Stimulated activated CD8-positive, alpha-beta memory T cell treated with anti-CD3 and anti-CD28 coated beads, Interleukin-12 subunit alpha, Interleukin-12 subunit beta, amount 100 ng/mL, for 24 hours (primary cell): Measurements from ENCODE around the gene ABHD6.
"Not testable (repeated sequence)": the region's sequence is repeated elsewhere in the genome, so short reads cannot be mapped to it uniquely, and the experiment has no call there.

Experiments used
- DNase-seq: peaks from one replicate; pipeline ENCODE4 v3.0.0-alpha.2; 2020; ENCODE audit errors: extremely low read depth

The ABHD6 gene

DNA sequence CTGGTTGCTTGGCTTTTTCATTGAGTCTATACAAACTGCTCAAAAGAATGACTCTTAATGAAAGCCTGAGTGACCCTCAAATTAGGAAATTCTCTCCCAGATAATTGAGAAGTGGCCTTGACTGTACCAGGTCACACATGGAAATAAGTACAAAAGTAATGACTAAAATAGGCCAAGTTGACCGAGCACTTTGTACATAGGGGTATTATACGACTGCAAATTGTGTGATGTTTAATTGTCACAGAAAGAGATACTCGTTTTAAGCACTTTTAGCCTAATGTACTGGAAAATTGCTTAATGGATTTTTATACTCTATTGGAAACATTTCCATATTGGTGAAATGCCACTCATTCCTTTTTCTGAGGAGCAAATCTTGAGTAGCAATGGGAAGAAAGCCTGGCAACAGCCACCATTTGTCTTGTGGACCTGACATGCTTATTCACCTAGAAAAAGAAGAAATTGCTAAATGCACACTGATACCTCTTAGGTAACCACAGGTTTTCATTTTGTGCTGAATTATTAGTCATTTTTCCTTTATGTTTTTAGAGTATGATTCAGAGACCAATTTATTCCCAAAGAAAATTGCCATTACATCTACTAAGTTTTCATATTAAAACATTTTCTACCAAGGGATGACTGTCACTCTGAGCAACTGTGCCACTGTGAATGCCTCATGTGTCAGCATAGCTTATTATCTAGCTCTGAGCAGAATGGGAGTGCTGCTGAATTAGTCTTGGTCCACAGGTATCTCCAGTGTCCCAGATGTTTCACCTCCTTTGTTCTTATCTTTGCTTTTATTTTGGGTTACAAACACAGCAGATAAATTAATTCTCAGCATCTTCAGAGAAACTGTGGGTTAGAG lies 86.2 kb downstream of the ABHD6 start:
- no peak for DNase-seq

DNA sequence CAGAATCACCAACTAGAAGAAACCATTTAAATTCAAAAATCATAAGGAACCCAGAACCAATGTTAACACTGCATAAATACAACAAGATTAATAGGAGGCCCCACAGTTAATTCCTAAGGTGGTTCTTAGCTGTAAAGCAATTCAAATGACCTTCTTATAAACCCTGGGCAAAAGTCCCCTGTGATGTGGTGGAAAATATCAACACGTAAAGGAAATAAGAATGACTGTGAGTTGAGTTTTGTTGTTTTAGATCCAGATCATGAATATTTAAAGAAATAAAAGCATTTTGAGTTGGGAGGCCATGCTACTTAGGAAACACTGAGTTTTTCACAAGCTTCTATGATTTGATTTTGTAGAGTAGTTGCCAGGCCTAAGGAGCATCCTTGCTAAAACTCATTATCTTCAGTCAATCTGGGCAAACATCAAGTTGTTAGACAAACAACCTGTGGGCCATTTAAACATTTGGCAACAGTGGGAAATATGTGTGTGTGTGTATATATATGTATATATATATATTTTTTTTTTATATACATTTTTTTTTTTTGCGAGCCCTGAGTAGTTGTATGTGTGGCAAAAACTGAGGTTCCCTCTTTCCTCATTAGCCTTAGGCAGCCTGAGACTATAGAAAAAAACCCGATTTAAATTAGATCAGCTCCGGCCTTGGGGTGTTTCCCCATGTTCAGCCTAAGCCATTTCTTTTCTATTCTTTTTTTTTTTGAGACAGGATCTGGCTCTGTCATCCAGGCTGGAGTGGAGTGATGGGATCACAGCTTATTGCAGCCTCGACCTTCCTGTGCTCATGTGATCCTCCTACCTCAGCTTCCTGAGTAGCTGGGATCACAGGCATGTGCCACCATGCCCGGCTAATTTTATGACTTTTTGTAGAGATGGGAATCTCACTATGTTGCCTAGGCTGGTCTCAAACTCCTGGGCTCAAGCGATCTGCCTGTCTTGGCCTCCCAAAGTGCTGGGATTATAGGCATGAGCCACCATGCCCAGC lies 87.1 kb downstream of the ABHD6 start:
- DNase-seq: no peak

DNA sequence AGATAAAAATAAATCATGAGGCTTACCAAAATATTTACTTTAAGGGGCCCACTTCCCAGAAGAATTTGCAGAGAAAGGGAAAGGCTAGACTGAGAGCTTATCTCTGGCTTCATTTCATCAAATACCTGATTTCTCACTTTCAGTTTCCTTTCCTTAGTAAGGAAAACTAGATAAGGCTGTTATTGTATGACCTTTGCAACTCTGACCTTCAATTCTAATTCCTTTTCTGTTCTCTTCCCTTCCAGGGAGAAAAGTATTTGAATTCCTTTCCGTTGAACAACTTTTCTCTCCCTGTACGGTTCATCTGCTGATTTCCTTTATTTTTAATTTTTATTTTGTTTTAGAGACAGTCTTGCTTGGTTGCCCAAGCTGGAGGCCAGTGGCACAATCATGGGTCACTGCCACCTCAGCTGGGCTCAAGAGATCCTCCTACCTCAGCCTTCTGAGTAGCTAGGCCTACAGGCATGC lies 88.0 kb downstream of the ABHD6 start:
- no peak for DNase-seq

DNA sequence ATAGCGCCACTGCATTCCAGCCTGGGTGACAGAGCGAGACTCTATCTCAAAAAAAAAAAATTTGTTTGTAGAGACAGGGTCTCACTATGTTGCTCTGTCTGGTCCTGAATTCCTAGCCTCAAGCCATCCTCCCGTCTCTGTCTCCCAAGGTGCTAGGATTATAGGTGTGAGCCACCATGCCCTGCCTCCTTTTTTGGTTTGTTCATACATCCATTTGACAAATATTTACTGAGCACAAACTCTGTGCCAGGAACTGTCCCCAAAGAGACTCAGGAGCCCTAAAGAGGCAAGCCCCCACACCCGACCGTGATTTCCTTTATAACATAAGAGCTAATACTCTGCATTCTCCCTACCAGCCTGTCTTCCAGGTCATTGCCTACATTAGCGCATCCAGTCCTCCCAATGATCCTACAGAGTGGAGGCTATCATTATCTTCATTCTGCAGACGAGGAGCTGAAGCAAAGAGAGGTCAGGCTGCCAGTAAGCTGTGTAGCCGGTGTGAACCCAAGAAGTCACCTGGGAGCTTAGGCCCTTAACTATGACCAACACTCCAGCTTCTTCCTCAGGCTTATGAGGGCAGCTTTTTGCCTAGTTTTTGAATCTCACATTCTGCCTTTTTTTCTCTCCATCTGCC lies 88.8 kb downstream of the ABHD6 start:
- no peak for DNase-seq

DNA sequence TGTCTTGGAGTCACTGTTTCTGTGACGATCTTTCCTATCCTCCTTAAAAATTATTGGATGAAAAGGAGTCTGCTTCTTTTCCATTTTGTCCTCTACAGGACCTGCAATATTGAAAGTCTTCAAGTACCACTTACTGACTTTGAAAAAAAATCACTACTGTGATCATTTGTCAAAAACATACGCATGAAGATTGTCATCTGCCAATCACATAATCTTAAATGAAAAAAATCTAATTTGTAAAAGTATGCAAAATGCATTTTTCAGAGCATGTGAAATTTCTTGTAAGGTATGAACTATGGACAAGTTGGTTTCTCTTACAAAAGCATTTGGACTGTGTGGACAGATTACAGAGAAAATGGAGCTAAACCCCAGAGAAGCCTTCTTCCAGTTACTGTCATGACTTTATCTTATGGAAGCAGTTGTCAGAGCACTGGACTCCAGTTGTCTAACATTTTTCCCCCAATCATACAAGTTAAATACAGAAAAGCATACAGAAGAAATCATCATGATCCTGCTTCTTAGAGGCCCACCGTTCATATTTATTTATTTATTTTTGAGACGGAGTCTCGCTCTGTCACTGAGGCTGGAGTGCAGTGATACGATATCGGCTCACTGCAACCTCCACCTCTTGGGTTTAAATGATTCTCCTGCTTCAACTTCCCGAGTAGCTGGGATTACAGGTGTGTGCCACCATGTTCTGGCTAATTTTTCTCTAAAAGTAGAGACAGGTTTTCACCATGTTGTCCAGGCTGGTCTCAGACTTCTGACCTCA lies 91.7 kb downstream of the ABHD6 start:
- no peak for DNase-seq

DNA sequence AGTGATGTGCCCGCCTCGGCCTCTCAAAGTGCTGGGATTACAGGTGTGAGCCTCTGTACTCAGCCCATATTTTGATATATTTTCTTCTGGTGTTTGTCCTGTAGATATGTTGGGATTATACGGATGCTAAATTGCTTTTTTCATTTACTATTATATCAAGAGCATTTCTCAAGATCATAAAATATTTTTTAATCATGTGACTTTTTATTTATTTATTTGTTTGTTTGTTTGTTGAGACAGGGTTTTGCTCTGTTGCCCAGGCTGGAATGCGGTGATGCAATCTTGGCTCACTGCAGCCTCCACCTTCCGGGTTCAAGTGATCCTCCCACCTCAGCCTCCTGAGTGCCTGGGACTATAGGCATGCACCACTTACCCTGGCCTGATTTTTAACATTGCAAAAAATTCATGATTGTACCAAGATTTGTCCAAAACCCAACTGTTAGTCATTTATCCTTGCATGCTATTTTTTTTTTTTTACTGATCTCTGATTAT lies 92.4 kb downstream of the ABHD6 start:
- no peak for DNase-seq

DNA sequence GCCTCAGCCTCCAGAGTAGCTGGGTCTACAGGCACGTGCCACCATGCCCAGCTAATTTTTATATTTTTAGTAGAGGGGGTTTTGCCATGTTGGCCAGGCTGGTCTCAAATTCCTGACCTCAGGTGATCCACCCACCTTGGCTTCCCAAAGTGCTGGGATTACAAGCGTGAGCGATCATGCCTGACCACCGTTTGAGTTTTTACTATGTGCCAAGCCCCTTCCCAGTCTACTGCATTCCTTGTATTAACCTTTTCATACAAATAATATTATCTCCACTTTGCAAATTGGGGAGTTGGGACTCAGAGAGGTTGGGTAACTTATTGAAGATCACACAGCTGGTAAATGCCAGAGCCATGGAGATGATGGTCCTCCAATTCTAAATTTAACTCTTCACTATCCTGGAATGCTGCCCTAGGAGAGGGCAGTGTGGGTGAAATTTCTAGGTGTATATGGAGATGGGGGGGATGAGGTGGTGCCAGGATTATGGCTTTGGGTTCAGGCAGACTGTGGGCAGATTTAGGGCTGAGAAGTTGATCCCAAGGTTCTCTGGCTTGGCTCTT lies 94.1 kb downstream of the ABHD6 start:
- DNase-seq: no peak

DNA sequence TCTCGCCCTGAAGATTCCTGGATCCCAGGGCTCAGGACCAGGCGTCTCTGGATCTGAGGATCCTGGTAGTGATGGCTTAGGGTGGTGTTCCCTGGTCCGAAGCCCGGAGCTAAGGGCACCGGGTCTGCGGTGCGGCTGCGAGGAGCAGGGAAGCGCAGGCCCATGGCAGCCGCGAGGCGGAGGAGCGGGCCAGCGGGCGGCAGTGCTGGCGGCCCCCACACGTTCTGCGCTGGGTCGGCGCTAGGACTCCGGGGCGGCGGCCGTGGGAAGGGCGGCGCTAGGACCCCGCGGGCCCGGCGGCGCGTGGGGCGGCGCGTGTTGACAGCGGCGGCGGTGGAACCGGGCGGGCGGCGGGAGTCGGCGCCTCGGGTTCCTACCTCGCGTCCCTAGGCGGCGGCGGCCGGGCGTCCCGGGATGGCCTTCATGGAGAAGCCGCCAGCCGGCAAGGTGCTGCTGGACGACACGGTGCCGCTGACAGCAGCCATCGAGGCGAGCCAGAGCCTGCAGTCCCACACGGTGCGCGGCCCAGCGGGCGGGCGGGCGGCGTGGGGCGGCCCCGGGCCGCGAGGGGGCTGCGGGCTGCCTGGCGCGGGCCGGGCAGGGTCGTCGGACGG lies 95.1 kb downstream of the ABHD6 start, which contains the start of gene PXK:
Gene PXK (plus strand): TSS at position 318 of the 614 bp plus-strand sequence. CDS start 97 bp downstream, at position 415.
- peak; percentile 53 for DNase-seq

DNA sequence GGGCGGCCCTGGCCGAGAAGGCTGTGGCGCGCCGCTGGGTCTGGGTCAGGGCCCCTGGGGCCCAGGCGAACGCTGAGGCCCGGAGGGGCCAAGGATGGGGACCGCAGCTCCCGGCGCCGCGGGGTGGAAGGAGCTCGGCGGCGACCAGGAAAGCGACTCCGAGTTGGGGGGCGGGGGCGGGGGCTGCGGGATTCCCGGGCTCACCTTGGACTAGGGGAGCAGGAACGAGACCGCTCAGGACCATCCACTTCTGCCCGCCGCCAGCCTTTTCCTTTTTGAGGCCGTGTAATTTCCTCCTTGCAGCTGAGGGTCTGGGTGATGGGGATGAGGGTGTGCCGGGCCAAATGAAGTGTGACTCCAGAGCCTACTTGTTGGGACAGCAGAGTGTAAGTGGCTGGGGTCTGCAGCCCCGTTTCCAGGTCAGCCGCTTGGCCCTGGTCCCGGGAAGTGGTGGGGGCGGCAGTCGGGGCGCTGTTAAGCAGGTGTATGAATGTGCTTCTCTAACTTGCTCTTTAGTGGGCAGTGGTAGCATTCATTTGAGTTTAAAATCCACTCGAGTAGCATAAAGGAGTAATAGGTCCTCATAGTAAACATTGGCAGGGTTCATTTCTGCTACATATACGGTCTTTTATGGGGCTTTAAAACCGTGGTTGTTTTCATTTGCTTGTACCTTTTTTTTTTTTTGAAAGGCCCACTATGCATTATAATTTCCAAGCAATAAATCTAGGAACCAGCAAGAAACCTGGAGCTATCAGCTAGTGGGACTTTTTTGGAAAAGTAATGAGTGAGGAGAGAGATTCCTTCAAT lies 95.8 kb downstream of the ABHD6 start:
- no peak for DNase-seq

DNA sequence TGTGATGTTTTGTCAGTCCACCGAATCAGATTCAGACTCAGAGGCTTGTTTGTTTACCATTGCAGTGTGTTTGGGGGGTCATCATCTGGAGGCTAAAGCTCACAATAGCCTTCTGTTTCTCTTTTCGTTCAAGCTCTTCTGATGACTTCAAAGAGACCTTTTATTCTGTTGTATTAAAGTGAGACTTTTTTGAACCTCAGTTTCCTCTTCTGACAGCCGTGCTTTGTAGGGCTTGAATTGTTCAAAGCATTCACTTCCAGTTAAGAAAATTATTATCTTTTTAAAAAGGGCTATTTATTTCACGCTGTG lies 96.4 kb downstream of the ABHD6 start:
- no peak for DNase-seq

DNA sequence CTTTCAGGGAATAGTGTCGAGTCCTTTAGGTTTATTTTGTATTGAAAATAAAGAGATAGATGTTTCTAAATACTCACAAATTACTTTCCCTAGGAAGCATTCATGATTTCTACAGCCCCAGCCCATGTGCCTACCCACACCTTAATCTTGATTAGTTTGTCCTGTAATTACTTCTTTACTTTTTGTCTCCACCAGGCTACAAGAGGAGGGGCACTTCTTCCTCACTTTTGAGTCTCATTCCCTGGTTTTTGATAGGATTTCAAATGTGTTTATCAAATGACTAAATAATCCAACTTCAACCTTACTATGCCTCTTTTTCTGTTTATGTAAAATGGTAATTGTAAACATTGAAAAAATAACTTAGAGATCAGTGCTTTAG lies 96.9 kb downstream of the ABHD6 start:
- DNase-seq: no peak

DNA sequence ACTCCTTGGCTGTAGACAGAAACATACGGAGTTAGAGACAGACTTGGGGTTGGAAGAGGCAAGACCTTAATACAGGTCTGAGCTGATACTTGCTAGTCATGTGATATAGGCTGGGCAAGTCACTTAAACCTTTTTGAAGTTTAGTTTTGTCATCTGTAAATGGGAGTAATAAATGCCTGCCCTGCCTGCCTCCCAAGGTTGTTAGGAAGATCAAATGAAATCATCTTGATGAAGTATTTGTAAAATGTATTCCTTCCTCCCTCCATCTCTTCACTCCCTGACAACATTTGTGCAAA lies 98.0 kb downstream of the ABHD6 start:
- no peak for DNase-seq

DNA sequence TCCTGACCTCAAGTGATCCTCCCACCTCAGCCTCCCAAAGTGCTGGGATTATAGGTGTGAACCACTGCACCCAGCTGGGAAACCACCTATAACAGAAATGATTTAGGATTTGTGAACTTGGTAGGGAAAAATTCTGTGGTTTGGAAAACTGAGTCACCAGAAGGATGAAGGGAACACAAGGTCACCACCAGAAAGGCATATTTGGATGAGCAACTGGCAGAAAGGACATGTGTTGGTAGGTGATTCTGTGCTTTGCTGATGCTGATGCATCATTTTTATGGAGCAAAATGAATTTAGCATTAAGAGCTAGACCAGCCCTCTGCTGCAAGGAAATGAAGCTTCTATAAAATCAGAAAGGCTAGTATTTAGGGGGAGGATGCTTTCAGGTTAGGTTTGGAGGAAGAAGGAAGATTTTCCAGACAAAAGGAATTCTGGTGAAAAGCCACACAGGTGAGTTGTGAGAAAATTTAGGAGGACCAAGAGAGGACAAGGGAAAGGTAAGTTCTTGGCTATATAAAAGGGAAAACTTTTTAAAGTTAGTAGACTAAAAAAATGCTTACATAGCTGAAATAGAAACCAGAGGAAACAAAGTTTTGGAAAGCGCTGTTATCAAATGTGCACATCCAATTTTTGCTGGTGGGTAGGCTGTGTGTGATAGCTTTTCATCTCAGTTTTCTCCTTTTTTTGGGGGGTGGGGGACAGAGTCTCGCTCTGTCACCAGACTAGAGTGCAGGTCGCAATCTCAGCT lies 98.7 kb downstream of the ABHD6 start:
- no peak for DNase-seq

DNA sequence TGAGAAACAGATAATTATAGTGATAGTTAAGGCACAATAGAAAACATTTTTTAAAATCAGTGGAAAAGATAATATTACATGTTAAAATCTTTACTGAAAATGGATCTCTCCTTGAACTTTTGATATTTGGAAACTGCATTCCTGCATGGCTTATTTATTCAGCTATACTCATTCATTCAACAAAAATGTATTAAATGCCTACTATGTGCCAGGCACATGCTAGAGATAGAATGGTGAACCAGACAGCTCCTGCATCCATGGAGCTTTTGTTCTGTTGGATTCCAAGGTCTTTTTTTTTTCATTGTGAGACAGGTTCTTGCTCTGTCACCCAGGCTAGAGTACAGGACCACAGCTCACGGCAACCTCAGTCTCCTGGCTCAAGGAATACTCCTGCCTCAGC lies 99.6 kb downstream of the ABHD6 start:
- no peak for DNase-seq

DNA sequence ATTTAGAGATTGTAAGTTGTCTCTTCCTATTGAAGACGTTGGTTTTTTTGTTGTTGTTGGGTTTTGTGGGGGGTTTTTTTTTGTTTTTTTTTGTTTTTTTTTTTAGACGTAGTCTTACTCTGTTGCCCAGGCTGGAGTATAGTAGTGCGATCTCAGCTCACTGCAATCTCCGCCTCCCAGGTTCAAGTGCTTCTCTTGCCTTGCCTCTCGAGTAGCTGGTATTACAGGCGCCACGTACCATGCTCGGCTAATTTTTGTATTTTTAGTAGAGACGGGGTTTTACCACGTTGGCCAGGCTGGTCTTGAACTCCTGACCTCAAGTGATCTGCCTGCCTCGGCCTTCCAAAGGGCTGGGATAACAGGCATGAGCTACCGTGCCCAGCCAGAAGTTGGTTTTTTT lies 101.6 kb downstream of the ABHD6 start:
- not testable (repeated sequence) for DNase-seq

DNA sequence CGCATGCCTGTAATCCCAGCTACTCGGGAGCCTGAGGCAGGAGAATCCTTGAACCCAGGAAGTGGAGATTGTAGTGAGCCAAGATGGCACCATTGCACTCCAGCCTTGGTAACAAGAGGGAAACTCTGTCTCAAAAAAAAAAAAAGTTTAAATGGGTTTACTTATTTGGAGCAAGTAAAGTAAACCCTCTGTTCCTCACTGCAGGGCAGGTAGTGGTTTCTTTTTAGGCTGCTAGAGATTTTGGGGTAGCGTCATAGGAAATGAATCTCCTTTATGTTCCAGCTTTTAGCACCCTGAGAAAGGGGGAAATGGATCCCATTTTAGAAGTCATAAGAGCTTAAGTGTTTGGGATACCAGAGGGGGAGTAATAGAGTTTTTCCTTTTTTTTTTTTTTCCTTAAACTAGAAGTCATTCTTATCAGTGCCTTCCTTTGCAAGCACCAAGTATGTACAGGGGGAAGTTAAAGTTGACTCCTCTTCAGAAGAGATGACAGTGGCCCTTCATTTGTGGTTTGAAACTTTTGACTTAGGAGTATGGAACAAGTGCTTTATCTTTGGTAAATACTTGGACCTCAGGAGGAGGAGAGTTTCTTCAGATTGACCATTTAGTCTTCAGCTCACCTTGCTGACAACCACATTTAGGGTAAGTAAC lies 103.1 kb downstream of the ABHD6 start:
- no peak for DNase-seq

DNA sequence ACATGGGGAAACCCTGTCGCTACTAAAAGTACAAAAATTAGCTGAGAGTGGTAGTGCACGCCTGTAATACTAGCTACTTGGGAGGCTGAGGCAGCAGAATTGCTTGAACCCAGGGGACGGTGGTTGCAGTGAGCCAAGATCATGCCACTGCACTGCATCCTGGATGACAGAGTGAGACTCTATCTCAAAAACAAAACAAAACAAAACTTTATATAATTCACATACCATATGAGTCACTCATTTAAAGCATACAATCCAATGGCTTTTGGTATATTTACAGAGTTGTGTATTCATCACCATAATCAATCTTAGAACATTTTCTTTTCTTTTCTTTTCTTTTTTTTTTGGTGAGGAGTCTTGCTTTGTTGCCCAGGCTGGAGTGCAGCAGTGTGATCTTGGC lies 103.8 kb downstream of the ABHD6 start:
- no peak for DNase-seq

DNA sequence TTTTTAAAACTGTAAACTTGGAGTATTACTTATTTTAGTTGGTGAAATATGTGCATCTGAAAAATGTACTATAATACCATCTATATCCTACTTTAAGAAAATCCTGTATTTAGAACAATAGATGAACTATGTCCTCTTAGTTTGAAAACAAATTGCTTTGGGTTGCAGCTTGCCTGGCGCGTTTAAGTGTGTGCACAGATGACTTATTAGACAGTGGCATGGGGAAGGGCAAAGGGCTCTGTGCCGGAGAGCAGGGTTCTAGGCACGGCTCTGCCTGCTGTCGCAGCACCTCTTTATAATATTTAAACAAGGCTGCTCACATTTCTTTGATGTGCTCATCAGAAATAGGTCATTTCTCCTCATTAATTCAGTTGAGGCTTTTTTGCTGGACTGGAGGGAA lies 105.1 kb downstream of the ABHD6 start:
- DNase-seq: no peak
